GM19240 (cell line): ENCODE results near the gene EFS.

Experiments used
- DNase-seq: peaks from one replicate; pipeline ENCODE4 v3.0.0; 2011; ENCODE audit warnings: low spot score; ENCODE audit not compliant: insufficient read length

EFS gene

DNA sequence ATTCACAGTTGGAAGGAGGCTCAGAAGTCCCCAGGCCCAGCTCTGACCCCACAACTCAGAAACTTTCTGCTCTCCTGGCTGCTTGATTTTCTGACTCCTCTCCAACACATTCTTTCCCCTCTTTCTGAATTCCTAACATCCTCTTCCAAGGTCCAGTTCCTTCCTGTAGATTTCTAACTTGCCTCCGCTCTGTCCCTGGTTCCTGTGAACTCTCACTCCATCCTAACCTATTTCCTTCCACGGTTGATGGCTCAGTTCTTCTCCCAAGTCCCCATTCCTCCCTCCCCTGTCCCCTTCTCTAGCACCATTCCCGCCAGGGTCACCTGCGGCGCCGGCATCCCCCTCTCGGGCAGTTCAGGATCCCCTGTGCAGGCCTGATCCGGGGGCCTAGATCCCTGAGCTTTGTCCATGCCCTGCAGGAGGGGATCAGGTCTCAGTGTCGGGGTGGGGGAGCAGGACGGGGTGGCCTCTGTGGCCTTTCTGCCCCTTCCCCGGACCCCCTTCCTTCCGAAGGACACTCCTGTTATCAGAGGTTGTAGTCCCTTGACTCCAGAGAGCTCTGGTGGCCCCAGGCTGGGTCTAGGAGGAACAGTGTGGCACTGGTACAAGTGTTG is 6.3 kb downstream of the EFS start:
- no peak for DNase-seq

DNA sequence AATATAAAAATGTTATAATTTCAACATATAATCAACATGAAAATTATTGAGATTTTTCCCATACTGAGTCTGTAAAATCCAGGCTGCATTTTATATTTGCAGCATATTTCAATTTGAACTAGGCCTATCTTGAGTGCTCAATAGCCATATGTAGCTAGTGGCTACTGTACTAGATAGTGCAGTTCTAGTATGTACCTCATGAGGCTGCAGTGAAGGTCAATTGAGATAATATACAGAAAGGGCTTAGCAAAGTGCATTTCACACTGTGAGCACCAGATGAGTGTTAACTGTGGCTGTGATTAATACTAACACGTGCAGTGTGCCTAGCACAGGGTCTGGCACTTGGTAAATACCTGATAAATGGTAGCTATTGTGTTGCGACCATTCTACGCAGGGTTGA is 6.9 kb downstream of the EFS start:
- no peak for DNase-seq

DNA sequence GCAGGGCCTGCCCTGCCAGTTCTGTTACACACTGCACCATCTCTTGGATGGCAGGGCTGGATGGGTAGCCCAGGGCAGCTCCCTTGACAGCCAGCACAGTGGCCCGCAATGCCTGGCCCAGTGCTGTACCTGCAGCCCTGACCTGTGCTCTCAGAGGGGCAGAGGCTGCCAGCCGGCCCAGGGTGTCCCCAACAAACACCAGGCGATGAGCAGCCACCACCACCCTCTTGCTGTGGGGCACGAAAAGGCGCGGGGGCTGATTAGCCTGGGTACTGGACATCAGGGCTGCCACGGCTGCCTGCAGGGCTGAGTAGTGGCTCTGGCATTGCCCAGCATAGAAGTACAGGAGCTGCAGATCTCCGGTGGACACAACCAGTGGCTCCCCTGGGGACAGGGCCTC is 7.7 kb downstream of the EFS start:
- DNase-seq, result no peak

DNA sequence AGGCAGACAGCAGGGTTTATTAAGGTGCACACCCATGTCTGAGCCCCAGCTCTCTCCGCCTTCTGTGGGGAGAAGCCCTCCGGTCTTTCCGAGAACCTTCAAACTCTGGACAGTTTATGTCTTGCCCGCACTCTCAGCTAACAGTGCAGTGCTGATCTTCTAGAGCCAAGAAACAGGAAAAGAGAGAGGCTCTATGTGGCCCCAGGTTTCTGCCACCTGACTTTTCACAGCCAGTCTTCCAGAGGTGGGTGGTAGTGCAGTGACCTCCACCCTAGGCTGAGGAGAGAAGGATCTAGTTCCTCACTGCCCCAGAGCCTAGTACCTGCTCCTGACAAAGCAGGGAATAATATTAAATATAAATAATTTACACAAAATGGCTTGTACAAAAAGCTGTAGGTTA is 8.3 kb downstream of the EFS start:
- no peak for DNase-seq

DNA sequence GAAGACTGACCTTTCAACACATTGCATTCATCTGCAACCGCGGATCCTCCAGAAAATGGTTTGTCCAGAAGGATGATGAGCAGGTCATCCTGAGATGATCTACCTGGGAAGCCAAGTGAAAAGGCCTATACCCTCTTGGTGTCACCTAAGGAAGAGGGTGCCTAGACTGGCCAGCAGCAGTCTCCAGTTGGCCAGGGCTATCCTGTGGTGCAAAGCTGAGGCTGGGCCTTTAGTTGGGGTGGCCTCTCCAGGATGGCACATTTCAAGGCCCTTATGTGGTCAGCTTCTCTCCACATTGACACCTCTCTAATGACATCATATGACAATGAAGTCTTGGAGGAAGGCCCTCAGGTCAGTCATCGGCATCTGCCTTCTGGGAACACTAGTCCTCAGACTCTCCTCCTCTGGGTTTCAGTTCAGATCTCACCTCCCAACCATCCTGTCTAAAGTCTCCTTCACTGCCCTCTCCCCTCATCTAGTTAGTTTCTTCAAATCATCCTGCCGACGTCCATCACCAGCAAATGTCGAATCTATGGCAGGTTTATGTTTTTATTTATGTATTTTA is 9.0 kb downstream of the EFS start:
- no peak for DNase-seq

DNA sequence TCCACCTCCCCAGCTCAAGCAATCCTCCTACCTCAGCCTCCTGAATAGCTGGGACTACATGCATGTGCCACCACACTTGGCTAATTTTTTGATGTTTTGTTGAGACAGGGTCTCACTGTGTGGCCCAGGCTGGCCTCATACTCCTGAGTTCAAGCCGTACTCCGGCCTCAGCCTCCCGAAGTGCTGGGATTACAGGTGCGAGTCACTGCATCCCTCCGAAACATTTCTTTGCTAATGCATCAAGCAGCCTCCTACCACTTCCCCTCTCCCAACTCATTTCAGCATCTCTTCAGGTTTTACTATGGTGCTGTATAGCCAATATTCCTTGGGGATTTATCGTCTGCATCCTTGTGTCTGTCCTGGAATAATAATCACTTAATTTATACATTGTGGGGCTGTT is 10.0 kb downstream of the EFS start:
- DNase-seq, result no peak

DNA sequence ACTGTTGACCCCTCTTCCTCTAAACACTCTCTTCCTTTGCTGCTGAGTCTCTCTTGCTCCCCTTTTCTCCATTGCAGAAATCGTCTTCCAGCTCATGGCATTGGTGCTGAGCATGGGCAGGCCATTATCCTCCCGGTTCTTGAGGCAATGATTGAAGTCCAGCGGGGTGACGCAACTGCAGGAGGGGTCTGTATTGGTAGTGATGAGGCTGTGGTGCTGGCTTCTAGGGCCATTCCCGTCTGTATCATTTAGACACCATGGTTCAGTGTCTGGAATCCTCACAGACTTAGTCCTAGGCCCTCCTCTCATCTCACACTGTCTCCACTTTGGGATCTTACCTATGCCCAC is 11.6 kb downstream of the EFS start:
- no peak for DNase-seq

DNA sequence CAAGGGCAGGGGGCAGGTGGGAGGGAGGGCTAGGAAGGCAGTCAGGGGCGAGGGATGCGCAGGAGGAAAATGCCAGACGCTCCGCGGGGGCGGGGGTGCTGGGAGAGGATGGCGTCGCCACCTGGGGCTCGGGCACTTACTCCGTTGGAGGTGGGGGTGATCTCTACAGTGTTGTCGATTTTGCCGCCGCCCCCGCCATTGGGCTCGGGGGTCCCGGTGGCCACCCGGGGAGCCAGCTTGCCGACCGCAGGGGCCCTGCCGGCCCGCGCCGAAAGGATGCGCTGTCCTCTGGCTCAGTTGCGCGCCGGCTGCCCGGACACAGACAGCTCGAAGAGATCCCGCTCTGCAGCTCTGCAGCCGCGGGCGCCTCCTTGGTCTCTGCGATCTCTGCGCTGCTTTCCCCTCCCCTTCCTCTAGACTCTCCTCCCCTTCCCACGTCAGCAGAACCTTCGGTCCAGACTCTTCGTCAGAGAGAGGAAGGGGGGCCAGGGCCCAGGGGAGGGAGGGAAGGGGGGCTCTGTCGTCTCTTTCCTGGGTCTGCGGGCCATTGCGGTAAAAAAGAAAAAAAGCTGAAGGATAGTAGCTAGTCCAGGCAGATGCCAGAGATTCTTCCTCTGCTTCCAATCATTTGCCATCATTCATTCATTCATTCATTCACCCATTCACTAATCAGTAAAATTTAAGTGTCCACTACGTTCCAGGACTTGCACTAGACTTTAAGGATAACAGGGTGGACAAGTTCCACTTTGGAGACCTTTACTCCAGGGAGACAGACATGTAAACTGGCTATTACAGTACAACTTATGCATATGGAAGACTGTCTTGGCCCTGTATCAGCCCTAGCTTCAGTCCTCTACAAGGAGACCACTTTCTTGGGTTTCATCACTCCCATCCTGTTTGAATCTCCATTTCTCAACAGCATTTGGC is 12.2 kb downstream of the EFS start, which contains the start of gene SLC22A17:
Gene SLC22A17 (minus strand): TSS at position 382 of the 927 bp plus-strand sequence.
- no peak for DNase-seq

DNA sequence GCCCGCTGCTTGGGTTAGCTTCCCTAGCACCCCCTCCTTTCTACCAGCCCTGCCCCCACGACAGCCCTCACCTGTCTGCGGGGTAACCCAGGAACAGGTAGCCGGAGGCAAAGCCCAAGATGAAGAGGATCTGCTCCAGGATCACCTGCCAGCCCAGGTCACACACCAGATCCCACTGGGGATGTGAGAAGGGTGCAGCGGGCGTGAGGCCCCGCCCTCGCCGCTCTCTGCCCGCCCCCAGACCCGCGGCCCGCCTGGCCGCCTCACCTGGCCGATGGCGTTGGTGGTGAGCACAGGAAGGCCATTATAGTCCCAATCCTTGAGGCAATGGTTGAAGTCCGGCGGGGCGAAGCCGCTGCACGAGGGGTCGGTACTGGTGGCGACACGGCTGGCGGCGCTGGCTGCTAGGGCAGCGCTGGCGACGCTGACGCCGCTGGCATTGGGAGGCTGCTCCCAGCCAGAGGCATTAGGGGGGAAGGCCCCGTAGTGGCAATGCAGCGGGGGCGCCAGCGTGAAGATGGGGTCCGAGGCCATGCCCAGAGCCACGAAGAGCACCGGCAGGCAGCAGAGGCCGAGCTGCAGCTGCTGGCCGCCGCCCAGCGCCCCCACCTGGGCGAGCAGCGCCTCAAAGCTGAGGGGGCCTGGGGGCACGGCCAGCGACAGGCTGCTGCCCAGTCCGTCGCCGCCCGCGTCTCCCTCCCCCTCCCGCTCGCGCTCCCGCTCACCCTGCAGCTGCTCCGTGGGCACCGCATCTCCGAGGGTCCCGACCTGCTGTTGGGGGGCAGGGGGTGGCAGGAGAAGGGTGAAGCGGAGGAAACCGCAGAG is 13.1 kb downstream of the EFS start:
- no peak for DNase-seq

DNA sequence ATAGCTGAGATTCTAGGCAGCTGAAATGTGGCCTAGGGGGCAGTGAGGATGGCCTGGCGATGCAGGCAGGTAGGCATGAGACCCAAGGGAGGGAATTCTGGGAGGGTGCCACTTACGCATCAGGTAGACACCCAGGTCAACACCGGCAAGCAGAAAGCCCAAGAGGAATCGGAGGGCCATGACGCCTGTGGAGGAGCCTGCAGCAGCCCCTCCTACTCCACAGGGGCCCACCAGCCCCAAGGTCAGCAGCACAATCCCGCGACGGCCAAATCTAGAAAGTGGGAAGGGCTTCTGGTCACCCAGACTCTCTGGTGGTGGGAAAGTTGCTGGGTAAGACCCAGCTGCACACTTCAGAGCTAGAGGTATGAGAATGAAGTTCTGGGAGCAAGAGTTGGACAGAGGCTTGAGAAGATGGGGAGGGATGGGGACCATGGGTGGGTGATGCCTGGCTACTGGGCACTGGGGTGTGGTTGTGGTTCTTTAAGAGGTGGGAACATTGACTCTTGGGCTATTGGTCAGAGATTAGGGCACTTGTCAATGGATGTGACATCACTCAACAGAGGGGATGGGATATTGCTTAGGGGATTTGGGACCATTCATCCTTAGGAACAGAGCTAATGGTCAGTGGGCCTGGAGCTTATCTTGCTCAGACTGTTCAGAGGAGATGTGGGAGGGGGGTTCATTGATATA is 15.7 kb downstream of the EFS start:
- no peak for DNase-seq

DNA sequence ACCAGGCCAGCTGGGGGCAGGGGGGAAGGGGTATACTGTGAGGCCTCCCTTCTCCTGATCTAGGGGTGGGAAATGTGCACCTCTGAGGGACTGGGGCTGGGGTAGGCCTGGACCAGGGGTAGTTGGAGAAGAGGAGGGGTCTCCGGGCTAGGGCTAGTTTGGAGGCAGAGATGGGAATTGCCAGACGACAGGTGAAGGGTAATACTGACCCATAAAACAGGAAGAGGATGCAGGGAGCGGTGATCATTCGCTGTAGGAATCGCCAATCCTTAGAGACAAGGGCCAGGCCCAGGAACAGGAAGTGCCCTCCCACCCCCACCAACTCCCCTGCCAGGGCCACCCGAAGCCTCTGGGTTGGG is 16.7 kb downstream of the EFS start:
- no peak for DNase-seq

DNA sequence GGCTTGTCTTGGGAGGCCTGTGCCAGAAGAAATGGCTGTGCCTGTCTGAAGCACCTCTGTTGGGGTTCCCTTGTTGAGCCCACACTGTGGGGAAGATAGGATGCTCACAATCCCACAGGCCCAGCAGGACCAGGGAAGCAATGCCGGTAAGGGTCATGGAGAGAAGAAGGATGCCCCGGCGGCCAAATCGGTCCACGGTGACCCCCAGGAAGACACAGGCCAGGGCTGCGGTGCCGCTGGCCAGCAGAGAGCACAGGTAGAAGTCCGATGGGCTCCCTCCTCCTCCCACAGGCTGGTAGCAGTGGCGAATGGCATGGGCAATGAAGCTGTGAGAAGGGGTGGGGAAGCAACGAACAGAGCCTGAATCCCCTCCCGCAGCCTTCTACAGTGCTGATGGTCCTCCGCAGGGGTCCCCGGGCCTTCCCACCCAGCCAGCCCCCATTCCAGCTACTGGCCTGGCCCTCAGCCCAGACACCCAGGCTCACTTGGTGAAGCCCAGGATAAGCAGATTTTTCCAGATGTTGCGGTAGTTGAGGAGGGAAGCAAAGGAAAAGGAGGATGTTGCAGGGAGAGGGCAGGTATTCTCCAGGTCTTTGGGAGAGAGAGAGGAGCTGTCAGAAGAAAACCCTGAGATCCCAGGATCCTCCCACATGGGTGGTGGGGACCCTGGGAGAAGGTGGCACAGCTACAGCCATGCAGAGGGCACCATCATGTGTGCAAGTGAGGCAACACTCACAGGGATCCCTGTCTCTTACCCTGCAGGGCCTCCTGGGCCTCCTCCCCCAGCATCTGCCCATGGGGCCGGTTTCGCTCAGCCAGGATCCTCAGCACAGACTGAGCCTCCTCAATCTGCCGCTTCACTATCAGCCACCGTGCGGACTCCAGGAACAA is 17.3 kb downstream of the EFS start:
- DNase-seq, result no peak

DNA sequence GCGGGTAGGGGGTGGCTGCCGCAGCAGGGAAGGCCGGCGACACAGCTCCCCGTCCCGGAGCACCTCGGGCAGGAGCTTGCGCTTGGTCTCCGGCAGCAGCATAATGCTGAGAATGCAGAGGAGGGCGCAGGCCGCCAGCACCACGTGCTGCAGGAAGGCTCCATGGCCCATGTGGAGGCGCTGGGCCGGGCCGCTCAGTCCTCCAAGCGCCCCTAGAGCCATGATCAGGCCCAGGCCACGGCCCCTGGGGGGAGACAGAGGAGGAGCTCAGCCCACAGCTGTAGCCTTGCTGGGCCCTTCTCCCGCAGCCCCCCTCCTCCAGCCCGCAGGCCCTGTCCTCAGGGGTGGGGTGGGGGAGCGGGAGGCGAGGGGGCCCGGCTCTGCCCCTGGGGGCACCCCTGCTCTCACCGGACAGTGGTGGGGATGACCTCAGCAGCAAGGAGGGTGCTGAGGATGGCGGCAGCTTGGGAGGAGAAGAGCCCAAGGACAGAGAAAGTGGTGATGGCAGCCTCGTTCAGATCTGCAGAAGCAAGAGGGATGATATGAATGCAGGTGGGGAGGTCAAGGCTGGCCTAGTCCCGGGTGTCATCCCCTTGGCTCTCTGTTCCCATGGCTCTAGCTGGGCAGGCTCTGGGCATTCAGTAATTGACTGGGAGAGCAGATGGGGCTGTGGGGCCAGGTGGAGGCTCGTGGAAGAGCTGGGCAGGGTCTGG is 18.1 kb downstream of the EFS start:
- DNase-seq, result no peak

DNA sequence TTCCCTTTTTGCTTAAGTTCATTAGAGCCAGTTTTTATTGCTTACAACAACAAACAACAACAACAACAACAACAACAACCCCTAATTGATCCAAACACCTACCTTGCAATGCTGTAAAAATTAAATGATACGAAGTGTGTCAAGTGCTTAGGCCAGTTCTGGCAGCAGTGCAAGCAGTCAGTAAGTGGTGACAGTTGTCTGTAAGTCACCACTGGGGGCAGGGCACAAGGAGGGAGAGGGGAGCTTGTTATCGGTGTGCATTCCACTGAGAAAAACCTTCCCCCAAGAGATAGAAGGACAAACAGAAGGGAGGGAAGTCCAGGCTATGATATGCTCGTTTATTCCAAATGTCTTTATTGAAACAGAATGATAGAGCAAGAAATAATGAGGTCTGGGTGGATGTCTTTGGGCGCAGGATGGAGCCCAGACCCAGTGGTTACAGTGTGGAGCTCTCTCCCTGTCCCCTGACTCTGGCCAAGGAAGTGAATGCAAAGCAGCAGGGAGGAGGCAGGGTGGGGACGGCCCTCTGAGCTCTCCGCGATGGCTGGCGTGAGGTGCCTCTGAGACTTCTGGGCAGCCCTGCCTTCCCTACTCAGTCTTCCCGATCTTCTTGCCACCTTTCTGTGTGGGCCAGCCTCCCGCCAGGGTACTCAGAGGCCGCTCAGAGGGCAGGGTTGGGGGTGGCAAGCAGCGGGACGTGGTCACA is 18.8 kb downstream of the EFS start:
- no peak for DNase-seq

DNA sequence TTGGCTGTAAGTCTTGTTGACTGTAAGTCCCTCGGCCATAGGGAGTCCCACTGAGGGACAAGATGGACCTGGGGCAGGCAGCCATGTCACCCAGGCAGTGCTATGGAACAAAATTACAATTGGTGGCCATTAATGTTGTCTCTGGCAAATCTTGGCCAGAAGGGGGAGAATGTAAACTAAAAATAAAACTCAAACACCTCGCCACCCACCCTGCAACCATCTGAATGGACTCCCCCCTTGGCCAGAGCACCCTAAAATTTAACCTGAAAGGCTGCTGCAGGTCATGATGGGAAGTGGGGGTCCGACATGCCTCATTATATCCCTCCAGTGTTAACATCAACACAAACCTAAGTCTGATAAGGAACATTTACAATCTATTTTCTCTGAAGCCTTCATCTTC is 20.5 kb downstream of the EFS start:
- no peak for DNase-seq

DNA sequence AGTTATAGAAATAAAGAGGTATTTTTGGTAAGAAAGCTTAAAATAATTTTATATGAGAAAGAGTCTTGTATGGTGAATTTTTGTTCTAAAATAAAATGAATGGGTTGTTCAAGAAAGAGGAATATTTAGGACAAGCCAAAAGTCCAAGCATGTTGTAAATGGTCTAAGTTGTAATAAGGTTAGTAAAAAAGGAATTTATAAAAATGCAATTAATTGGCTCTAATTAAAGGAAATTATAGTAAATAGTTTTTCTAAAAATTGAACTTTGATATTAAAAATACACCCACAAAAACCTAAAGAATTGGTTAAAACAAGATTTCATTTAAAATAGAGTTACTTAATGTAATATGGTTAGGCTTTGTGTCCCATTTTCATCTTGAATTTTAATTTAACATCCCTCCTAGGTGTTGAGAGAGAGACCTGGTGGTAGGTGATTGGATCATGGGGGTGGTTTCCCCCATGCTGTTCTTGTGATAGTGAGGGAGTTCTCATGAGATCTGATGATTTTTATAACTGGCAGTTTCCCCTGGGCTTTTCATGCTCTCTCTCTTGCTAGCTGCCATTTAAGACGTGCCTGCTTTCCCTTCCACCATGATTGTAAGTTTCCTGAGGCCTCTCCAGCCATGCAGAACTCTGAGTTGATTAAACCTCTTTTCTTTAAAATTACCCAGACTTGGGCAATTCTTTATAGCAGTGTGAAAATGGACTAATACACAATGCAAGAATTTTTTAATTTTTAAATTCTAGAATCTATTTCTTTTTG is 25.3 kb downstream of the EFS start:
- no peak for DNase-seq

DNA sequence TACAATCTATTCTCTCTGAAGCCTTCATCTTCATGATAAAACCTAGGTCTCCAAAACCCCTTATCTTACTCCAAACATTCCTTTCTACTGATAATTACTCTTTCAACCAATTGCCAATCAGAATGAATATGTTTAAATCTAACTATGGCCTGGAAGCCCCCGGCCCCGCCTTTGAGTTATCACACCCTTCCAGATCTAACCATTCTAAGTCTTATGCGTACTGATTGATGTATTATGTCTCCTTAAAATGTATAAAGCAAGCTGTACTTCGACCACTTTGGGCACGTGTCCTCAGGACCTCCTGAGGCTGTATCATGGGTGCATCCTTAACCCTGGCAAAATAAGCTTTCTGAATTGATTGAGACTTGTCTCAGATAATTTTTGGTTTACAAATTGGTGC is 29.3 kb downstream of the EFS start:
- DNase-seq, result no peak
